NCI-H2196 treated with DMSO at 0.1 percent for 48 hours (cell line): Measurements from ENCODE around the gene HECTD4.
"Not testable (repeated sequence)": the region's sequence is repeated elsewhere in the genome, so short reads cannot be mapped to it uniquely, and the experiment has no call there.

ENCODE experiments used
- DNase-seq: peaks from one replicate; lab custom pipeline; 2025; ENCODE audit not compliant: unreplicated experiment; lab: John Stamatoyannopoulos, UW

HECTD4 gene, protein sequence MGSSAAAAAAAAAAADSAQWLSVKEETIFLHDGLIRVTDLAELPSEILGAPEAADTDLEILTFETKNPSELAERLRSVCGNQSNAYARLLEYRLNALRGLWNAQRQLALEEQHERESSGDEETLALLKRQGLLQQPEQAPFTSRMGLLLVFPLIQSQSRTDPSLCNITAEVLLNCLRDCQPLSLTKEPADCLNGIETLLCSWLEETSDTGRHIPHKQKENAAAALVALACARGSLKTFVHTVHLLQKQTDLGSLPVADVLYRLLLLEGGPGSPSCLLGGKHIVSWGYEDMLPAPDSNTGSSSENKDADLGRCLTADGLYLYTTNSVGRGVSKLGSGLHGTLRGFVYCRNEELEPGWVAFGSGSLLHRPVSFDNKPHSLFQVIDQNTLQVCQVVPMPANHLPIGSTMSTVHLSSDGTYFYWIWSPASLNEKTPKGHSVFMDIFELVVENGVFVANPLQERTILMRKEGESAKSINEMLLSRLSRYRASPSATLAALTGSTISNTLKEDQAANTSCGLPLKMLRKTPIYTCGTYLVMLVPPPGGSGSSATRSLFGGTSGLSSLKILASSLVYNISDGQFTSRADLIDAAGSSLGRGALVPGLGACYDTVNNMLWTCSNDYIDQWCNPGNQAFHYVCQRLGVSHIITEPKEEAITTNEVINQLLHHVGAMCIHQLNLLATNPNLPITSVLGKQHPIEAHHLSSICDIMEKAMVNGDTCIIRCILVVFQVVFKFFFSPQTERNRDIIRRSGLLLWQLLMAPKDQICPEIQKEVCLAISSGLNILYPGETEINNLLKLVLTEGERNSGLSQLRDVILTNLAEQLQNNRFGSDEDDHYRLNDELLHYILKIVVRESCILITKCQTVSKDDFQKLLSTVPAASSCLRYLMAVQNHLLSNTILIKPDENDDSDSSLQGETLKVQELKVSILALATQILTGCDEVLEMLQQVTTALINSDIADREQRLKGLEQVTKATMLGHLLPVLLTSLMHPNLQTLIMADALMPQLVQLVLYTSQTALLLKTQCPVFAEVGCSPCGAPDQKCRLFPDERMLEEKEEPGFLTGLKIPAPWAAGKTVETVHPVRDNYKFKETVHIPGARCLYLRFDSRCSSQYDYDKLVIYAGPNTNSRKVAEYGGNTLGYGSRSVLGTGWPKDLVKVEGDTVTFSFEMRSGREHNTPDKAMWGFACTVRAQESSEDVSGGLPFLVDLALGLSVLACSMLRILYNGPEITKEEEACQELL (N-terminal part only)

DNA sequence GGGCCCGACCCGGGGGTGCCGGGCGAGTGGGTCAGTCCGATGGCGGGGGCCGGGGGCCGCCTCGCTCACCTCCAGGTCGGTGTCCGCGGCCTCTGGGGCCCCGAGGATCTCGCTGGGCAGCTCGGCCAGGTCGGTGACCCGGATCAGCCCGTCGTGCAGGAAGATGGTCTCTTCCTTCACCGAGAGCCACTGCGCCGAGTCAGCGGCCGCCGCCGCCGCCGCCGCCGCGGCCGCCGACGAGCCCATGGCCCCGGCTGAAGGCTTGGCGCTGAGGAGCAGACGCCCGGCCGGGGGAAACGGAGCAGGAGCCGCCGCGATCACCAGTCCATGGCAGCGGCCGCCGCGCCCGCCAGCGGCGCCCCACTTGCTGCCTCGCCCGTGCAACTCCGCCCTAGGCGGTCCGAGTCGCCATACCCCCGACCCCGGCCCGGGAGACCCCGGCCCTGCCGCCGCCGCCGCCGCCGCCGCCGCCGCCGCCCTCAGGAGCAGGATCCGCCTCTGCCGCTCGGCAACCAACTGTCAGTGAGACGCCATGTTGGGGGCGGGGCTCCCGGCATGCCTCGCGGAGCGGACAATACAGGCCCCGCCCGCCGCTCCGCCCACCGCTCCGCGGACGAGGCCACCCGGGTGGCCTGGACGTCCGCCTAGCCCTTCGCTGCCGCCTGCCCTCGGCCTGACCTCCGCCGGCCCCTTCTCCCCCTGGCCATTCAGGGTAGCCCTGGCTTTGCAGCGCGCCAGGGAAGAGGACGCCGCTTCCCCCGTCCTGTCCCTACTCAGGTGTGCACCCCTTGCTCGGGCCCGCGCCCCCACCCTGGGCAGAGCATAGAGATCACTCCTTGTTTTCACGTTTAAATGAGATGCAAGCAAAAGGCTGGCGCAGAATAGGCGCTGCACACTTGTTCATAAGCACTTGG is at the start of gene HECTD4:
TSS of gene HECTD4 (minus strand) at position 549 of the 914 bp plus-strand sequence. CDS start at position 246, 303 bp downstream.
- DNase-seq: peak; percentile 85

DNA sequence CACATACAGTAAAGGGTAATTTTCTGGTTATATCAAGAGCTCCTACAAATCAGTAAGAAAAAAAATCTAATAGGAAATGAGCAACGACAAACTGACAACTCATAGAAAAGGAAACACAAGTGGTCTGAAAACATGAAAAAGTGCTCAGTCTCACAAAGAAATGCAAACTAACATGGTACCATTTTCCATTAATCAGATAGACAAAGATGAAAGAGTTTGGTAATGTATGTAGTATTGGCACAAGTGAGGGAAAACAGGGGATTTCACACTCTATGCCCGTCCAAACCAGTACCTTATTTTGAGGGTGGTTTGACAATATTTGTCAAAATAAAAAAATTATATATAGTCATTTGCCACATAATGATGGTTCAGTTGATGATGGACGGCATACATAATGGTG is 49.7 kb upstream of the HECTD4 start:
- DNase-seq: no peak

- no peak for DNase-seq
Measured at GRCh38 chr12:112430929-112431328, 48.7 kb upstream of the HECTD4 start.

DNA sequence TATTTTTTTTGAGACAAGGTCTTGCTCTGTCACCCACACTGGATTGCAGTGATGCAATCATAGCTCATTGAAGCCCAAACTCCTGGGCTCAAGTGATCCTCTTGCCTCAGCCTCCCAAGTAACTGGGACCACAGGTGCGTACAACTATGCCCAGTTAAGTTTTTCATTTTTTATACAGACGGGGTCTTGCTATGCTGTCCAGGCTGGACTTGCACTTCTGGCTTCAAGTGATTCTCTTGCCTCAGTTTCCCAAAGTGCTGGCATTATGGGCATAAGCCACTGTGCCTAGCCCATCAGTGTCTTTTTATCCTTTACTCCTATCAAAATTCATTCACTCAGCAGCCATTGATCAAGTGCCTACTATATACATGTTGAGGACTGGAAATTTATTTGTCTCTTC is 45.5 kb upstream of the HECTD4 start:
- no peak for DNase-seq

- no peak for DNase-seq
Measured at GRCh38 chr12:112425582-112426382, 43.6 kb upstream of the HECTD4 start.

- DNase-seq: no peak
Measured at GRCh38 chr12:112424126-112424525, 41.9 kb upstream of the HECTD4 start.

DNA sequence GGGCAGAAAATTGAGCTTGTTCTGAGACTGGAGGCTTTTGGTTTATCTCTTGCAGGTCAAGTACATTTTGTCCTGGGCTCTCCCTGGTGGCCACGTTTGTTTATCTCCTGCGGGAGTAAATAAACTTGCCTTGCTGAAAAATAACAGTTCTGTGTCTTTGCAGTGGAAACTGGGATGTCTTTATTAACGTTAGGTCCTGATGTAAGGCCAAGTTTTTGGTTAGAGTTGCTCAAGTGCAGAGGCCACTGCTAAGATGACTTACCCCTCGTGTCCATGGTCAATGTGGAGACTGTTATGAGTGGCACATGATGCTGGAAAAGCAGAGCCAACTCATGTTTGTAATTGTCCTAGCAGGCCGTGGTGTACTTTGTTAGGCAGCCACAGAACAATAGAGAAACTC is 40.3 kb upstream of the HECTD4 start:
- DNase-seq: no peak

DNA sequence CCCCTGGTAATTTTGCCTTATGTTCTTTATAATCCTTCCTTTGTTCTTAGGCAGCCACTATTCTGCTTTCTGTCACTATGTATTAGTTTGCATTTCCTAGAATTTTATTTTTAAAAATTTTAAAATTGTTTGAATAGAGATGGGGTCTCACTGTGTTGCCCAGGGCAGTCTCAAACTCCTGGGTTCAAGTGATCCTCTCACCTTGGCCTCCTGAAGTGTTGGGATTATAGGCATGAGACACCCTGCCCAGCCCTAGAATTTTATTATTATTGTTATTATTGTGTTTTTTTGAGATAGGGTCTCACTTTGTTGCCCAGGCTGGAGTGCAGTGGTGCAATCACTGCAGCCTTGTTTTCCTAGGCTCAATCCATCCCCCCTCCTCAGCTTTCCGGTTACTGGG is 39.1 kb upstream of the HECTD4 start:
- DNase-seq: no peak

DNA sequence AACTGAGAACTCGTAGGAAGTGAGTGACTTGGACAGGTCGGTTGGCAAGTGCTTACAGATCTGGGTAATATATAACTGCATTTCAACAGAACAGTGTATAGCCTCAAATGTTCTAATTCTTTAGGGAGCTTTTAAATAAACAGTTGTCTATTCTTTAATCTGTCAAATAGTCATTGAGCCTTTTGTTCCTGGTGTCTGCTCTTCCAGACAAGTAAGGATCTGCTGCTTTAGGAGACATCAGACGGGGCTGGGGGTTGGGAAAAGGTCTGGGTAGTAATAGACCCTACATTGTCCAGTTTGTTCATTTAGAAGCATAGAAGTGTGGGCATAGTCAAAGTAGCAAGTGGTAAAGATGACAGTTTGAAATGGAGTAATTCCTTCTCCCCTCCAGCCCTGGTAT is 38.5 kb upstream of the HECTD4 start:
- DNase-seq: no peak

DNA sequence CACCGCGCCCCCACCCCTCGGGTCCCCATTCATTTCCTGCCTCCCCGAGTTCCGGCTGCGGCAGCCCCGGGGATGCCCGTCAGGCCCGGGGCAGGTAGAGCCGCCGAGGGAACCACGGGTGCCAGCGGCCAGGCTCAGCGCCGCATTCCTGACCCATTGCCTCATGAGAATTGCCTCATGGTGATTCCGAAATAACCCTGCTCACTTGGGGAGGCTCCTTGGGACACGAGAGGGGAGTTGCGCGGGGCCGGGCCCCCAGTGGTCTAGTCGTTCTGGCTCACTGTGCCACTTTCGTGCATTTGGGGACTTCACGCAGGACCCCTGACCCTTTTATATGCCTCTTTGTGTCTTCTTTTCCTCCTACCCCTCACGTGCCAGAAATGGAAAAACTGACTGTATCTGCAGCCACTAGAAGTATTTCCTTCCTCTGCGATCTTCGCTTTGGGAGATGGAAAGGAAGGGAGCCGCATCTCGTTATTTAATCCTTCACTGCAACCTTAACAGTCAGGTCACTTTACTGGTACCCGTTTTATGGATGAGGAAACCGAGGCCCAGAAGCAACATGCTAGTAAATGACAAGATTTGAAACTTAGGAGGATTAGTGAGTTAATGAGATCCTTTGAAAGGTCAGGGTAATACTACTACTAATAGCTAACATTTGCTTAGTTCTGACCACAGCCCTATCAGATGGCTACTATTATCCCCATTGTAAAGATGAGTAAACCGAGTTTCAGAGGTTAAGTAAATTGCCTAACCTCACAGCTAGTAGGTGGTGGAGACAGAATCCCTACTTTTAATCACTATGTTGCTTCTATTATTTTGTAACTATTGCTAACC is 37.3 kb upstream of the HECTD4 start:
- peak; percentile 35 for DNase-seq

DNA sequence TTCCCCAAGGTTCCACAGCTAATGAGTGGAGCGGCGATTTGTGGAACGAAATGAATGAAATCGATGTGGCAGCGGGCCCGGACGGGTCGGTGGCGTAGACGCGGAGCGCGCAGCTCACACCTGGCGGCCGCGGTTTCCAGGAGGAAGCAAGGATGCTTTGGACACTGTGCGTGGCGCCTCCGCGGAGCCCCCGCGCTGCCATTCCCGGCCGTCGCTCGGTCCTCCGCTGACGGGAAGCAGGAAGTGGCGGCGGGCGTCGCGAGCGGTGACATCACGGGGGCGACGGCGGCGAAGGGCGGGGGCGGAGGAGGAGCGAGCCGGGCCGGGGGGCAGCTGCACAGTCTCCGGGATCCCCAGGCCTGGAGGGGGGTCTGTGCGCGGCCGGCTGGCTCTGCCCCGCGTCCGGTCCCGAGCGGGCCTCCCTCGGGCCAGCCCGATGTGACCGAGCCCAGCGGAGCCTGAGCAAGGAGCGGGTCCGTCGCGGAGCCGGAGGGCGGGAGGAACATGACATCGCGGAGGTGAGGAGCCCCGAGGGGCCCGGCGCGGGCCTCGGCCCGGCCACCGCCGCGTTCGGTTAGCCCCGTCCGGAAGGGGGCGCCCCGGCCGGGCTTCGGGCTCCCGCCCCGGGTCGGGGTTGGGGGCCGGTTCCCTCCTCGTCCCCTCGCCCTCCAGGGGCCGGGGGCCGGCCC is 36.5 kb upstream of the HECTD4 start, which contains the start of gene PTPN11:
TSS of gene PTPN11 (plus strand) at position 340 of the 689 bp plus-strand sequence. CDS start at position 505, 165 bp downstream.
- DNase-seq: peak; percentile 52

GRCh38 chr12:112418273-112418607 is 36.0 kb upstream of the HECTD4 start:
- no peak for DNase-seq

DNA sequence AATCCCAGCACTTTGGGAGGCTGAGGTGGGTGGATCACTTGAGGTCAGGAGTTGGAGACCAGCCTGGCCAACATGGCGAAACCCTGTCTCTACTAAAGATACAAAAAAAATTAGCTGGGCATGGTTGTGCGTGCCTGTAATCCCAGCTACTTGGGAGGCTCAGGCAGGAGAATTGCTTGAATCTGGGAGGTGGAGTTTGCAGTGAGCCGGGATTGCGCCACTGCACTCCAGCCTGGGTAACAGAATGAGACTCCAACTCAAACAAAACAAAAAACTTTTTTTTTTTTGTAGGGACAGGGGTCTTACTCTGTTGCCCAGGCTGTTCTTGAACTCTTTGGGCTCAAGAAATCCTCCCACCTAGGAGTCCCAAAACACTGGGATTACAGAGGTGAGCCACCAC is 33.2 kb upstream of the HECTD4 start:
- not testable (repeated sequence) for DNase-seq

DNA sequence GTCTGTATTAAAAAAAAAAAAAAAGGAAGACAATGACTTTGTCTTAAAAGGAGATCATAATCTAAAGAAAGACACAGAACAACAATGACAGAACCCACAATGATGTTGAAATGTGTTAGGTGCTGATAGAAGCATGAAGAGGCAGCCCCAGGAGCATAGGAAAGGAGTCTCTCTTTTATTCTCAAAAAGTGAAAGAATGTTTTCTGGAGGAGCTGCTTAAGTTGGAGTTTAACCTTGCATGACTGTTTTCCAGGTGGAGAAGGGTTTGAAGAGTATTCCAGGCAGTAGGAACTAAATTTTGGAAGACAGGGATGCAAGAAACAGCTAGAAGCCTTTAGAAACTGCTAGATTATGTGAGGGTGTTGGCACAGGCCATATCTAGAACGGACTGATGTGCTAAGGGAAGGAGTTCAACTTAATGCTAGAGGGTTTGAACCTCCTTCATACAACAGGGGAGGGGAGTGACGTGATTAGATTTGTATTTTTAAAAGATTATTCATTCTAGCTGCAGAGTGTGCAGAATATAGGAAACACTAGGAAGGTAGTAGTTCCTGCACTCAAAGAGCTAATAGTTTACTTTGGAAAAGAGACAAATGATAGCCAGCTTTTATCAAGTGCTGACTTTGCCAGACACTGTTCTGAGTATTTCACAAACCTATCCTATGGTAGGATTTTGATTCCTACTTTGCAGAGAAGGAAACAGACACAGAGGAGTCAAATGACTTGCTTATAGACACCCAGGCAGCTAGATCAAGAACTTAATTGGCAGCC is 31.8 kb upstream of the HECTD4 start:
- no peak for DNase-seq

DNA sequence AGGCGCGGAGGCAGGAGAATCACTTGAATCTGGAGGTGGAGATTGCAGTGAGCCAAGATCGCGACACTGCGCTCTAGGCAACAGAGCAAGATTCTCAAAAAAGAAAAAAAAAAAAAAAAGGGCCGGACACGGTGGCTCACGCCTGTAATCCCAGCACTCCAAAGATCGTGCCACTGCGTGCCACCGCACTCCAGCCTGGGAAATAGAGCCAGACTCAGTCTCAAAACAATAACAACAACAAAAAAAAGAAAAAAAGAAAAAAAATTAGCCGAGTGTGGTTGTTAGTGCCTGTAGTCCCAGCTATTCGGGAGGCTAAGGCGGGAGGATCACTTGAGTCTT is 27.6 kb upstream of the HECTD4 start:
- no peak for DNase-seq

- peak; percentile 81 for DNase-seq
Measured at GRCh38 chr12:112409064-112409905, 27.1 kb upstream of the HECTD4 start, which contains the start of gene RPL6. TSS of gene RPL6 (minus strand) at chr12:112409605. CDS start at chr12:112408656, 949 bp downstream.
